HepG2 (cell line): ENCODE results near the gene CDK6. TPM values are rescaled to one million over a fixed set of nuclear protein-coding genes. Genes with fewer than 3 reads are reported as not detected.

Experiments
- EP300 ChIP-seq, 3 experiments: sonication (generic) in 1 of 3; formaldehyde crosslinking in 1 of 3; IDR thresholded peaks; 2 replicates each; pipeline versions ENCODE4 v1.5.1 to v1.6.1; 2011 to 2020; ENCODE audit warnings: low read depth in 2 of 3, low read length in 2 of 3, borderline replicate concordance in 1 of 3, improper control_type of control experiment in 1 of 3, mild to moderate bottlenecking in 1 of 3, missing genetic modification reagents in 1 of 3, moderate library complexity in 1 of 3
- FOXA3 ChIP-seq: IDR thresholded peaks from 2 replicates; pipeline ENCODE4 v1.6.1; 2016; ENCODE audit warnings: missing genetic modification reagents, missing compliant biosample characterization
- FOXP1 ChIP-seq, 2 experiments: fragments of 450-650 bp in 1 of 2; IDR thresholded peaks; 2 replicates each; pipeline ENCODE4 v1.6.1; 2017 to 2018; ENCODE audit warnings: antibody characterized with exemption in 1 of 2
- GATAD2A ChIP-seq: IDR thresholded peaks from 2 replicates; pipeline ENCODE4 v1.6.1; 2016
- HCFC1 ChIP-seq: fragments of 150-350 bp; IDR thresholded peaks from 2 replicates; pipeline ENCODE4 v1.6.1; 2014; ENCODE audit warnings: low read depth, low read length
- HOMEZ ChIP-seq: IDR thresholded peaks from 2 replicates; pipeline ENCODE4 v1.6.1; 2016; ENCODE audit warnings: low read depth
- MED13 ChIP-seq: sonication (generic); formaldehyde crosslinking; IDR thresholded peaks from 2 replicates; pipeline ENCODE4 v1.5.0; 2020; ENCODE audit warnings: missing genetic modification reagents
- NAIF1 ChIP-seq: sonication (generic); formaldehyde crosslinking; IDR thresholded peaks from 2 replicates; pipeline ENCODE4 v1.5.0; 2020; ENCODE audit warnings: mild to moderate bottlenecking, missing genetic modification reagents, borderline replicate concordance
- PHF20 ChIP-seq: sonication (generic); formaldehyde crosslinking; IDR thresholded peaks from 2 replicates; pipeline ENCODE4 v1.5.0; 2020; ENCODE audit warnings: mild to moderate bottlenecking, missing genetic modification reagents
- SOX13 ChIP-seq, 3 experiments: fragments of 450-650 bp in 1 of 3; sonication (generic) in 1 of 3; formaldehyde crosslinking in 1 of 3; IDR thresholded peaks in 2 of 3; conservative IDR thresholded peaks in 1 of 3; 2 replicates each; pipeline versions ENCODE4 v1.5.0 to v1.6.1; 2016 to 2020; ENCODE audit warnings: antibody characterized with exemption in 1 of 3, mild to moderate bottlenecking in 1 of 3, missing compliant biosample characterization in 1 of 3, missing genetic modification reagents in 1 of 3, moderate library complexity in 1 of 3
- TSC22D2 ChIP-seq: sonication (generic); formaldehyde crosslinking; IDR thresholded peaks from 2 replicates; pipeline ENCODE4 v1.5.1; 2020; ENCODE audit warnings: missing genetic modification reagents, mild to moderate bottlenecking, borderline replicate concordance
- ZBTB7A ChIP-seq: sonication (generic); formaldehyde crosslinking; IDR thresholded peaks from 2 replicates; pipeline ENCODE4 v1.8.0; 2022; ENCODE audit warnings: mild to moderate bottlenecking, missing genetic modification reagents
- ZGPAT ChIP-seq: IDR thresholded peaks from 2 replicates; pipeline ENCODE4 v1.6.1; 2016; ENCODE audit warnings: mild to moderate bottlenecking
- ZMYM4 ChIP-seq: sonication (generic); formaldehyde crosslinking; IDR thresholded peaks from 2 replicates; pipeline ENCODE4 v1.8.1; 2023; ENCODE audit warnings: mild to moderate bottlenecking, missing genetic modification reagents
- ZNF205 ChIP-seq: IDR thresholded peaks from 2 replicates; pipeline ENCODE4 v1.6.1; 2018; ENCODE audit warnings: missing biosample characterization, missing genetic modification reagents
- ZNF275 ChIP-seq: sonication (generic); formaldehyde crosslinking; IDR thresholded peaks from 2 replicates; pipeline ENCODE4 v1.8.0; 2022; ENCODE audit warnings: missing genetic modification reagents, mild to moderate bottlenecking, inconsistent platforms, borderline replicate concordance
- ZNF33A ChIP-seq: sonication (generic); formaldehyde crosslinking; IDR thresholded peaks from 2 replicates; pipeline ENCODE4 v1.5.1; 2020; ENCODE audit warnings: missing genetic modification reagents, mild to moderate bottlenecking, moderate library complexity, borderline replicate concordance
- ZNF513 ChIP-seq: sonication (generic); formaldehyde crosslinking; conservative IDR thresholded peaks from 2 replicates; pipeline ENCODE4 v1.5.0; 2020; ENCODE audit warnings: missing genetic modification reagents
- ZNF652 ChIP-seq: IDR thresholded peaks from 2 replicates; pipeline ENCODE4 v1.6.1; 2016; ENCODE audit warnings: low read depth, borderline replicate concordance
- ZNF703 ChIP-seq: sonication (generic); formaldehyde crosslinking; IDR thresholded peaks from 2 replicates; pipeline ENCODE4 v1.5.1; 2020; ENCODE audit warnings: missing genetic modification reagents, mild to moderate bottlenecking, moderate library complexity, borderline replicate concordance
- ZNF724P ChIP-seq: sonication (generic); formaldehyde crosslinking; IDR thresholded peaks from 2 replicates; pipeline ENCODE4 v1.8.0; 2022; ENCODE audit warnings: missing genetic modification reagents, borderline replicate concordance
- ZNF879 ChIP-seq: sonication (generic); formaldehyde crosslinking; IDR thresholded peaks from 2 replicates; pipeline ENCODE4 v1.8.1; 2023; ENCODE audit warnings: missing genetic modification reagents
- polyA plus RNA-seq, 8 experiments: library from polyadenylated mRNA; depleted of rRNA in 3 of 8; stranded (reverse) in 7 of 8; unstranded in 1 of 8; fragments of >200 nt; fragmentation: Illumina TruSeq in 4 of 8; extraction: Trizol in 4 of 8; gene quantifications; 2 replicates each; pipeline versions ENCODE4 v1.2.1 to v1.2.3, GENCODE V29; 2011 to 2016; ENCODE audit warnings: low read depth in 4 of 8, missing spikeins in 1 of 8, mixed read lengths in 1 of 8; ENCODE audit not compliant: insufficient read depth in 1 of 8
- total RNA-seq, 5 experiments: library from RNA; depleted of rRNA; stranded (reverse); fragments of >200 nt; fragmentation: Illumina TruSeq; extraction: Trizol; gene quantifications; 2 replicates each; pipeline ENCODE4 v1.2.3, GENCODE V29; 2016; ENCODE audit warnings: low read depth in 1 of 5
- TF ChIP-seq, protein P1 (sequence below): sonication (generic); formaldehyde crosslinking; IDR thresholded peaks from 2 replicates; pipeline ENCODE4 v1.8.1; 2023; ENCODE audit warnings: mild to moderate bottlenecking, missing genetic modification reagents

Gene CDK6
- total and polyA plus RNA-seq, 2 of the 13 experiments (the other 11 are each of a cell fraction or from before 2014, with no cell fraction given), result 34.6 to 90.8 TPM

GRCh38 chr7:92682903-92683539 is 153.4 kb downstream of the CDK6 start (continued):
- TF ChIP-seq HOMEZ (CRISPR knock-in tag) (no peak), ZBTB7A (CRISPR knock-in tag) (no peak), SOX13 (IDR thresholded peaks at IDR 0.05) (no peak), SOX13 (CRISPR knock-in tag; conservative IDR thresholded peaks at IDR 0.05 in 1 of 2, IDR thresholded peaks at IDR 0.05 in 1 of 2) (peak in 1 of 2 experiments; percentile 85; a peak in 2 of 4 replicates), PHF20 (no peak), ZNF205 (CRISPR knock-in tag) (no peak), ZNF513 (no peak), ZNF652 (CRISPR knock-in tag) (peak; percentile 70; the same call in 1 of the 2 replicates), FOXP1 (IDR thresholded peaks at IDR 0.05) (no peak), FOXP1 (CRISPR knock-in tag; IDR thresholded peaks at IDR 0.05) (peak; percentile 7; the same call in 1 of the 2 replicates), MED13 (CRISPR knock-in tag) (peak; percentile 74; the same call in 1 of the 2 replicates), EP300 (IDR thresholded peaks at IDR 0.05; ENCODE audit: low read depth in 2 of 2, low read length in 2 of 2) (peak in 1 of 2 experiments; percentile 90; a peak in 2 of 4 replicates), EP300 (CRISPR knock-in tag; IDR thresholded peaks at IDR 0.05; ENCODE audit: borderline replicate concordance) (peak; percentile 58; the same call in 1 of the 2 replicates), ZNF33A (CRISPR knock-in tag) (no peak), HCFC1 (no peak), TSC22D2 (CRISPR knock-in tag) (no peak), ZGPAT (no peak; the same call in 1 of the 2 replicates), ZNF703 (no peak), FOXA3 (CRISPR knock-in tag) (peak; percentile 47), GATAD2A (CRISPR knock-in tag) (peak; percentile 49; the same call in 1 of the 2 replicates), ZNF879 (CRISPR knock-in tag) (no peak), ZMYM4 (CRISPR knock-in tag) (no peak), ZNF724P (CRISPR knock-in tag) (no peak), NAIF1 (no peak), ZNF275 (no peak)
- TF ChIP-seq, protein P1, sequence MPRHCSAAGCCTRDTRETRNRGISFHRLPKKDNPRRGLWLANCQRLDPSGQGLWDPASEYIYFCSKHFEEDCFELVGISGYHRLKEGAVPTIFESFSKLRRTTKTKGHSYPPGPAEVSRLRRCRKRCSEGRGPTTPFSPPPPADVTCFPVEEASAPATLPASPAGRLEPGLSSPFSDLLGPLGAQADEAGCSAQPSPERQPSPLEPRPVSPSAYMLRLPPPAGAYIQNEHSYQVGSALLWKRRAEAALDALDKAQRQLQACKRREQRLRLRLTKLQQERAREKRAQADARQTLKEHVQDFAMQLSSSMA, result no peak
